ENCODE results near the gene MEGF11. TPM values are rescaled to one million over a fixed set of nuclear protein-coding genes. Genes with fewer than 3 reads are reported as not detected.

MEGF11 gene
- total RNA-seq, 4 donors from 2014 or later, result 0.20 TPM; not detected in 3

- 82 to 87% methylated on average over 5 of the region's 5 CpGs for WGBS, 2 donors
- H3K27me3 ChIP-seq, result no peaks in the 10 kb centered on the region
- no peak overlapping the region for H3K27ac ChIP-seq
- no peaks in the 10 kb centered on the region for H3K9me3 ChIP-seq
- H3K4me1 ChIP-seq, result no peaks in the 10 kb centered on the region
- intact Hi-C loops (cut with DNase I), result no loop called here
- DNase-seq, result no peak
- TF ChIP-seq POLR2A (IDR thresholded peaks at IDR 0.05), result no peak
- TF ChIP-seq CTCF (IDR thresholded peaks at IDR 0.05), result no peak
- H3K36me3 ChIP-seq, result no peaks in the 10 kb centered on the region
- no peak overlapping the region for H3K4me3 ChIP-seq (replicated peaks in 1 of 3)
Measured at GRCh38 chr15:65923264-65923663, 330.3 kb downstream of the MEGF11 start.

DNA sequence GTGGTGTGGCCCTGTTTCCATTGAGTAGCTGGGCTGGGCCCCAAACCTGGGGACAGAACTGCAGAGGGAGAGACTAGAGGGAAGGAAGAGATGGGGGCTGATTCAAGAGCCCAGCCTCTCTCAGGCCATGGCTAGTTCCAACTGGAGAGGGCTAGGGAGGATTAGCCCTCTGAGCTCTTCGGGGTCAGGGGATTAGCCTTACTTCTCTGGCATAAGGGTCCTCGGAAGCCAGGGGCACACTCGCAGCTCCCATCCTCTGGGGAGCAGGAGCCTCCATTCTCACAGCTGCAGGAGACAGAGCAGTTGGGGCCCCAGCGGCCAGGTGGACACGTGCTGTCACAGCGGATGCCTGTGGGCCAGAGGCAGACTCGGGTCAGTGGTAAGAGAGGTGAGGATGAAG lies 330.9 kb downstream of the MEGF11 start:
- 82 to 84% methylated on average over 7 of the region's 7 CpGs for WGBS, 2 donors
- no peak for DNase-seq

DNA sequence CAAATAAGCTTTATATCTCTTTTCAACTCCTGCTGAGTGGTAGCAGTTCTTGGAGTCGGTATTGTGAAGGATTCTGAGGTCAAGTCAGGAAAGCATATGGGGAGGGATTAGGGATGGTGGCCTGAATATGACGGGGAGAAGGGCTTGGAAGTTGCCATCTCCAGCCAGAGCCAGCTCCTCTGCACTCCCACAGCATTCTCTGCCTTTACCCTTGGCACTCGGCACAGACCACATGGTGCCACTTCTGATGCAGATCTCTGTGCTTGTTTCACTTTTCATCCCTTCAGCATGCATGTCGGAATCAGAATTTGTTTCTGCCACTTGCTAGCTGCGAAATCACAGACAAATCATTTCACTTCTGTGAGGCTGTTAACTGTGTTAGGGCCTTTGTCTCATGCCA lies 331.8 kb downstream of the MEGF11 start:
- Histone ChIP-seq H3K9me3 (no peaks in the 10 kb centered on the region), H3K27ac (no peak overlapping the region), H3K4me3 (replicated peaks in 1 of 3) (no peak overlapping the region), H3K36me3 (no peaks in the 10 kb centered on the region), H3K4me1 (peaks cover 0 to 1% of the 10 kb centered on the region in 2 donors), H3K27me3 (no peaks in the 10 kb centered on the region)
- intact Hi-C loops (cut with DNase I), result no loop called here
- DNase-seq, result no peak
- WGBS, 2 donors, result 82 to 90% methylated on average over 5 of the region's 5 CpGs
- TF ChIP-seq POLR2A (IDR thresholded peaks at IDR 0.05) (no peak), CTCF (IDR thresholded peaks at IDR 0.05) (no peak)

More for the DNA sequence above, 330.9 kb downstream of the MEGF11 start:
- H3K27me3 ChIP-seq, result no peaks in the 10 kb centered on the region
- TF ChIP-seq POLR2A (IDR thresholded peaks at IDR 0.05) (no peak), CTCF (IDR thresholded peaks at IDR 0.05) (no peak)
- no peaks in the 10 kb centered on the region for H3K36me3 ChIP-seq
- no peaks in the 10 kb centered on the region for H3K9me3 ChIP-seq
- no peaks in the 10 kb centered on the region for H3K4me1 ChIP-seq
- H3K4me3 ChIP-seq (replicated peaks in 1 of 3), result no peak overlapping the region
- intact Hi-C loops (cut with DNase I), result no loop called here
- no peak overlapping the region for H3K27ac ChIP-seq

- TF ChIP-seq POLR2A (IDR thresholded peaks at IDR 0.05) (no peak), CTCF (IDR thresholded peaks at IDR 0.05) (no peak)
- no peak overlapping the region for H3K27ac ChIP-seq
- H3K9me3 ChIP-seq, result no peaks in the 10 kb centered on the region
- intact Hi-C loops (cut with DNase I), result no loop called here
- no peak overlapping the region for H3K4me3 ChIP-seq (replicated peaks in 1 of 3)
- no peaks in the 10 kb centered on the region for H3K36me3 ChIP-seq
- 75 to 97% methylated on average over 4 of the region's 4 CpGs for WGBS, 2 donors
- no peak for DNase-seq
- H3K4me1 ChIP-seq, result peaks cover 0 to 8% of the 10 kb centered on the region in 2 donors
- no peaks in the 10 kb centered on the region for H3K27me3 ChIP-seq
Measured at GRCh38 chr15:65920825-65921309, 332.7 kb downstream of the MEGF11 start.

GRCh38 chr15:65920121-65920520 lies 333.4 kb downstream of the MEGF11 start:
- H3K4me1 ChIP-seq, result peaks cover 0 to 8% of the 10 kb centered on the region in 2 donors
- no peak overlapping the region for H3K4me3 ChIP-seq (replicated peaks in 1 of 3)
- 36 to 38% methylated on average over 1 of the region's 1 CpG for WGBS, 2 donors
- H3K36me3 ChIP-seq, result no peaks in the 10 kb centered on the region
- no peaks in the 10 kb centered on the region for H3K9me3 ChIP-seq
- TF ChIP-seq CTCF (IDR thresholded peaks at IDR 0.05), result no peak
- no peak for TF ChIP-seq POLR2A (IDR thresholded peaks at IDR 0.05)
- no peak for DNase-seq
- no peak overlapping the region for H3K27ac ChIP-seq
- intact Hi-C loops (cut with DNase I), result no loop called here
- no peaks in the 10 kb centered on the region for H3K27me3 ChIP-seq
